NOMO-1 treated with dmso at 0.1 percent for 144 hours (cell line): ENCODE results near the gene SLC30A4.
"Not testable (repeated sequence)": the region's sequence is repeated elsewhere in the genome, so short reads cannot be mapped to it uniquely, and the experiment has no call there.

Source experiments
- DNase-seq: peaks from one replicate; lab custom pipeline; 2025; ENCODE audit not compliant: unreplicated experiment; lab: John Stamatoyannopoulos, UW

SLC30A4 gene

GRCh38 chr15:45522328-45523165, at the start of gene SLC30A4:
SLC30A4 (minus strand) TSS chr15:45522755; CDS start chr15:45522354, 401 bp downstream.
- no peak for DNase-seq

GRCh38 chr15:45555934-45556608, 33.5 kb upstream of the SLC30A4 start:
- DNase-seq: peak; percentile 86

- DNase-seq: no peak
These were observed 29.1 kb upstream of the SLC30A4 start for GRCh38 chr15:45551676-45552075.

- DNase-seq: no peak
These were observed 27.9 kb upstream of the SLC30A4 start for GRCh38 chr15:45550436-45550835.

DNA sequence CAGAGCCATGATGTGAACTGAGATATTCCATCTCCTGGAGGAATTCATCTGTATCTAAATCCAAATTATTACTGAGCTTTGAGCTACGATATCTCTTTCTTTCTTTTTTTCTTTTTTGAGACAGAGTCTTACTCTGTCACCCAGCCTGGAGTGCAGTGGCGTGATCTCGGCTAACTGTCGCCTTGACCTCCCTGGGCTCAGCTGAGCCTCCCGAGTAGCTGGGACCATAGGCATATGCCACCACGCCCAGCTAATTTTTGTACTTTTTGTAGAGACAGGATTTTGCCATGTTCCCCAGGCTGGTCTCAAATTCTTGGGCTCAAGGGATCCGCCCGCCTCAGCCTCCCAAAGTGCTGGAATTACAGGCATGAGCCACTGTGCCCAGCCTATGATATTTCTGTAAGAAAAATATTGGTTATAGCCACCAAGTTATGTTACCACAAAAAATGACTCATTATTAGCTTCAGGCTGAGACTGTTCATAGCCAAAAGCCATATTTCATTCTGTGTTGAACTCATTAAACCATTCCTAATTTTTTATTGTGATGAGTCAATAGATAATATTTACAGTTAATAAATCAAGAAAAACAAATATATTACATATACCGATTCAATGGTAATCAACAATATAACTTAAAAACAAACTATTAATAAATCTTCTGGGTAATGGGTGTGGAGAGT, 27.1 kb upstream of the SLC30A4 start:
- no peak for DNase-seq

DNA sequence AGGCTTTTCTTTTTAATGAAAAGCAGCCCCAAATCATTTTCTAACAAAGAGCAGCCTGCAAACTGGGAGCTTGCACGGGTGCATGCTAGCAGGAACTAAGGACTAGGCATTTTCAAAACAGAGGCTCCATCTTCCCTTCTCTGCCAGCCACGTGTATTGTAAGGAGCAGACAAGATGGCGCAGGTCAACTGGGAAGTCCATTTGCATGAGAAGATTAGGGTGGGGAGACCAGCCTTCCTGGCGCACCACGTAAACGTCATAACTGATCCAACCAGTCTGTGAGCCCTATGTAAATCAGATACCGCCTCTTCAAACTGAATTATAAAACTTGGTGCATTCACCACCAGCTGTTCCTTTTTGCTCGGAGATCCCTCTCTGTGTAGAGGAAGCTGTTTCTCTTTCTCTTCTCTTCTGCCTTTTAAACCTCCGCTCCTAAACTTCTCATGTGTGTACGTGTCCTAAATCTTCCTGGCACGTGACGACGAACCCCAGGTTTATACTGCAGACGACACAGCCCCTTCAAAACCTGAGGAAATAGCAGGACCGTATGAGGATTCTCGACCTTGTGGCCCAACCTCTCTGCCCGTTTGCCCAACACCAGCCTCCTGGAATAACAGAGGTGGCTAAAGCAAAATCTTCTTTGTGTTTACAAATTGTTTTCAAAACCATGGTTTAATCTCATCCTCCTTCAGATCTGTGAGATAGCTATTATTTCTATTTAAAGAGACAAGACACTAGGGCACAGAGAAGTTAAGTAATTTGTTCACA, 26.4 kb upstream of the SLC30A4 start:
- DNase-seq: peak; percentile 72

DNA sequence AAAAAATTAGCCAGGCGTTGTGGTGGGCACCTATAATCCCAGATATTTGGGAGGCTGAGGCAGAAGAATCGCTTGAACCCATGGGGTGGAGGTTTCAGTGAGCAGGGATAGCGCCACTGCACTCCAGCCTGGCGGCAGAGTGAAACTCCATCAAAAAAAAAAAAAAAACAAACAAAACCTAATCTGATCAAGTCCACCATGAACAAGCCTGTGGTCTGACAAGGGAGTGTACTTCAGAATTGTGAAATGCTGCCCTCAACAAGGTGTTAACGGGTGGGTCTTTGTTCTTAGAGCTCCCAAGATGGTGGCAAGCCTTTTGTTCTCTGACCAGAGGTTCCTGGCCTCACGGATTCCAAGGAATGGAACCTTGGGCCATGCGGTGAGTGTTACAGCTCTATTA, 24.2 kb upstream of the SLC30A4 start:
- no peak for DNase-seq

GRCh38 chr15:45544266-45545023, 21.9 kb upstream of the SLC30A4 start:
- DNase-seq: no peak

DNA sequence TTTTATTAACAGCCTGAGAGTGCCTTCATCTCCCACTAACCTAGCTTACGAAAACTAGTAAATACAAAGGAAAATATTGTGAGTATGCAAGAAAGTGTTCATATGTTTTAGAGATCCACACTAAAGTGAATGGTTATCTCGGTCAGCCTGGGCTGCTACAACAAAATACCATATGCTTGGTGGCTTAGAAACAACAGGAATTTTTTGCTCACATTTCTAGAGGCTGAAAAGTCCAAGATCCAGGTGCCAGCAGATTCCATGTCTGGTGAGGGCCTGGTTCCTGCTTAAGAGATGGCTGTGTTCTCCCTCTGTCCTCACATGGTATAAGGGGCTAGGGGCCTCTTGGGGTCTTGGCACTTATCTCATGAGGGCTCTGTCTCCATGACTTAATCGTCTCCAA, 20.5 kb upstream of the SLC30A4 start:
- no peak for DNase-seq

- no peak for DNase-seq
These were observed 18.0 kb upstream of the SLC30A4 start for GRCh38 chr15:45540531-45540930.

DNA sequence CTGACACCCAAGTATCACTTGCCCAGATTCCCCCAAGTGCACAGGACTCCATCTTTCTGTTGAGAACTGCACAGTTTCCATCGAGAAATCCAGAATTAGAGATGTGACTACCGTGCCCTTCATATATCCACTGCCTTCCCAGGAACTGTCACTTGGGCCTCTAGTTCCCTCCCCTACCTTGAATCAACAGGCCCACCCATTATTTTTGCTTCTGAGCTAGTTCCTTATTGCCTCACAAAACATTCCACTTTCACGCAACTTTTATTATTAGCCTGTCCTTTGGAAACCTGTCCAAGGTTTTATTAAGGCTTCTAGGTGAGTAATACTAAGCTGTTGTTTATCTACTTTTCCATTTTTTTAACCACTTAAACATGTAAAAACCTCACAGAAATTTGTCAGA, 17.1 kb upstream of the SLC30A4 start:
- no peak for DNase-seq

GRCh38 chr15:45536934-45537333, 14.4 kb upstream of the SLC30A4 start:
- no peak for DNase-seq

DNA sequence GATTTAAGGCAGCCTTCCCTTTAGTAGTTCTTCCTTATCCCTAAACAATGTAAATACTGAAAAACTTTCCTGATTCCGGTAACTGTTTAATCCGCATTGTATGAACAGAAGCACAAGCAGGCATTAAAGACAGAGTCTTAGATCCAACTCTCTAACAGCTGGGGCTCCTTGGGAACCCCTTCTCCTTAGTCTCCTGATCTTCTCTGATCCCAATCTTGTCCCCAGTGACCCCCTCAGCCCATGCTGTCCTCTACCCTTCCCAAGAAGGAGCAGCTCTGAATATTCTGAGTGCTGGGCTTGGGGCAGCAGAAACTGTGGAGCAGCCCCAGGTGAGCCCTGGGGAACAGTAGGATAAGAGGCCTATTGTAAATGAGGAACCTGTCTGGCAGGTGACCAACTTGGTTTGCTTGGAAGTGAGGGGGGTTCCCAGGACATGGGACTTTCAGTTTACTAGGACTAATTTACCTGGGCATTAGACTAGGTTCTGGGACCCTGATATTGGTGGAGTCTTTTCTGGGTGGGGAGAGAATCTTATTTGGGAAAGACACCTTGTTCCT, 13.0 kb upstream of the SLC30A4 start:
- DNase-seq: no peak

GRCh38 chr15:45534821-45535220, 12.3 kb upstream of the SLC30A4 start:
- no peak for DNase-seq

DNA sequence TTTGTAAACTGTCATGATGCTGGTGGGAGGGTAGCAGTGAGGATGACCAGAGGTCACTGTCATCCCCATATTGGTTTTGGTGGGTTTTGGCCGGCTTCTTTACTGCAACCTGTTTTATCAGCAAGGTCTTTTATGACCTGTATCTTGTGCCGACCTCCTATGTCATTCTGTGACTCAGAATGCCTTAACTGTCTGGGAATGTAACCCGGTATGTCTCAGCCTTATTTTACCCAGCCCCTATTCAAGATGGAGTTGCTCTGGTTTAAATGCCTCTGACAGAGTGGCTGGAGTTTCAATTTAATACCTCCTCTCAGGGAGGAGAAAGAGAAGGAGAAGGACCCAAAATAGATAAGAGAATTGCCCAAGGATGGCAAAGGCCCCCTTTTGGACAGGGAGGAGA, 10.3 kb upstream of the SLC30A4 start:
- DNase-seq: not testable (repeated sequence)

DNA sequence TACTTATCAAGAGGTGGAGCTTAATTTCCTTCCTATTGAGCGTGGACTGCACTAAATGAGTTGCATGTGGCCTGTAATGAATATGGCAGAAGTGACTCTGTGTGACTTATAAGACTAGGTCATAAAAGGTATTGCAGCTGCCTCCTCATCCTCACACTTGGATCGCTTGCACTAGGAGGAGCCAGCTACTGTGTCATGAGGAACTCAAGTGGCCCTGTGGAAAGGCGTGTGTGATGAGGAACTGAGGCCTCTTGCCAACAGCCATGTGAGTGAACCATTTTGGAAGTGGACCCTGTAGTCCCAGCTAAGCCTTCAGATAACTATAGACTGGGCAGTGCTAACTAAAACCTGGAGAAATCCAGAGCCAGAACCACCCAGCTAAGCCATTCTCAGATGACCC, 7.1 kb upstream of the SLC30A4 start:
- no peak for DNase-seq

DNA sequence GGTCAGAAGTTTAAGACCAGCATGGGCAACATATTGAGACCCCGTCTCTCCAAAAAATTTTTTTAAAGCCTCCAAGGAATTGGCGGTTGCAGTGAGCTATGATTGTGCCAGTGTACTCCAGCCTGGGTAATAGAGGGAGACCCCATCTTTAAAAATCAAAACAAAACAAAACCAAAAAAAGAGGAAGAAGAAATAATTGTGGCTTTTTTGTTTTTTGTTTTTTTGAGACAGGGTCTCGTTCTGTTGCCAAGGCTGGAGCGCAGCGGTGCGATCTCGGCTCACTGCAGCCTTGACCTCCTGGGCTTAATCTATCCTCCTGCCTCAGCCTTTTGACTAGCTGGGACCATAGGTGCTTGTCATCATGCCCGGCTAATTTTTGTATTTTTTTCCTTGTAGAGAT, 4.5 kb upstream of the SLC30A4 start:
- DNase-seq: no peak

- DNase-seq: no peak
These were observed 558 bp upstream of the SLC30A4 start for GRCh38 chr15:45523166-45523460.

- DNase-seq: no peak
These were observed 793 bp downstream of the SLC30A4 start for GRCh38 chr15:45521596-45522327.
